Stimulated activated CD8-positive, alpha-beta memory T cell treated with anti-CD3 and anti-CD28 coated beads, Interleukin-12 subunit alpha, Interleukin-12 subunit beta, amount 100 ng/mL, for 24 hours (primary cell): Measurements from ENCODE around the gene BNIPL.

Source experiments
- DNase-seq: peaks from one replicate; pipeline ENCODE4 v3.0.0-alpha.2; 2020; ENCODE audit errors: extremely low read depth

BNIPL gene

GRCh38 chr1:151036356-151036755 is at the start of gene BNIPL:
BNIPL (plus strand) TSS chr1:151036586; CDS start chr1:151036726, 140 bp downstream.
- no peak for DNase-seq

GRCh38 chr1:150987924-150988323 is 48.5 kb upstream of the BNIPL start:
- no peak for DNase-seq

GRCh38 chr1:150992626-150993025 is 43.8 kb upstream of the BNIPL start:
- no peak for DNase-seq

- DNase-seq, result no peak
Observed at GRCh38 chr1:150994248-150994647, 42.1 kb upstream of the BNIPL start.

- DNase-seq, result no peak
Observed at GRCh38 chr1:150995460-150995859, 40.9 kb upstream of the BNIPL start.

GRCh38 chr1:150995896-150996295 is 40.5 kb upstream of the BNIPL start:
- DNase-seq, result no peak

- DNase-seq, result no peak
Observed at GRCh38 chr1:150997126-150997872, 39.1 kb upstream of the BNIPL start.

GRCh38 chr1:150997949-150998348 is 38.4 kb upstream of the BNIPL start:
- DNase-seq, result no peak

GRCh38 chr1:150999051-150999674 is 37.2 kb upstream of the BNIPL start:
- no peak for DNase-seq

- no peak for DNase-seq
Observed at GRCh38 chr1:150999926-151000325, 36.5 kb upstream of the BNIPL start.

- no peak for DNase-seq
Observed at GRCh38 chr1:151000408-151000807, 36.0 kb upstream of the BNIPL start.

- DNase-seq, result no peak
Observed at GRCh38 chr1:151001602-151002001, 34.8 kb upstream of the BNIPL start.

- DNase-seq, result no peak
Observed at GRCh38 chr1:151002051-151002450, 34.3 kb upstream of the BNIPL start.

GRCh38 chr1:151002611-151003010 is 33.8 kb upstream of the BNIPL start:
- no peak for DNase-seq

- no peak for DNase-seq
Observed at GRCh38 chr1:151003180-151003579, 33.2 kb upstream of the BNIPL start.

- DNase-seq, result no peak
Observed at GRCh38 chr1:151005729-151006319, 30.6 kb upstream of the BNIPL start.

GRCh38 chr1:151006327-151007052 is 29.9 kb upstream of the BNIPL start, which contains the start of gene MINDY1:
MINDY1 (minus strand) TSS chr1:151006902; CDS start chr1:151002617, 4,285 bp downstream.
- DNase-seq, result no peak

- DNase-seq, result no peak
Observed at GRCh38 chr1:151007853-151008243, 28.5 kb upstream of the BNIPL start.

GRCh38 chr1:151008244-151009205 is 27.9 kb upstream of the BNIPL start, which contains the start of gene PRUNE1:
PRUNE1 (plus strand) TSS chr1:151008449; CDS start chr1:151008633, 184 bp downstream.
- DNase-seq, result peak; percentile 96

GRCh38 chr1:151009206-151009587 is 27.2 kb upstream of the BNIPL start:
- no peak for DNase-seq
